GM08714 (cell line): ENCODE data around the gene BCLAF1.

ENCODE experiments used
- H3K4me3 ChIP-seq: fragments of 200-500 bp; sonication (Bioruptor generic); 2 replicates; pipeline ENCODE4 v1.5.1; 2014; ENCODE audit warnings: mild to moderate bottlenecking, low read length, inconsistent platforms
- ZNF274 ChIP-seq: IDR thresholded peaks from 2 replicates; pipeline ENCODE4 v1.6.1; 2012; ENCODE audit warnings: mild to moderate bottlenecking, low read depth, low read length

The BCLAF1 gene

DNA sequence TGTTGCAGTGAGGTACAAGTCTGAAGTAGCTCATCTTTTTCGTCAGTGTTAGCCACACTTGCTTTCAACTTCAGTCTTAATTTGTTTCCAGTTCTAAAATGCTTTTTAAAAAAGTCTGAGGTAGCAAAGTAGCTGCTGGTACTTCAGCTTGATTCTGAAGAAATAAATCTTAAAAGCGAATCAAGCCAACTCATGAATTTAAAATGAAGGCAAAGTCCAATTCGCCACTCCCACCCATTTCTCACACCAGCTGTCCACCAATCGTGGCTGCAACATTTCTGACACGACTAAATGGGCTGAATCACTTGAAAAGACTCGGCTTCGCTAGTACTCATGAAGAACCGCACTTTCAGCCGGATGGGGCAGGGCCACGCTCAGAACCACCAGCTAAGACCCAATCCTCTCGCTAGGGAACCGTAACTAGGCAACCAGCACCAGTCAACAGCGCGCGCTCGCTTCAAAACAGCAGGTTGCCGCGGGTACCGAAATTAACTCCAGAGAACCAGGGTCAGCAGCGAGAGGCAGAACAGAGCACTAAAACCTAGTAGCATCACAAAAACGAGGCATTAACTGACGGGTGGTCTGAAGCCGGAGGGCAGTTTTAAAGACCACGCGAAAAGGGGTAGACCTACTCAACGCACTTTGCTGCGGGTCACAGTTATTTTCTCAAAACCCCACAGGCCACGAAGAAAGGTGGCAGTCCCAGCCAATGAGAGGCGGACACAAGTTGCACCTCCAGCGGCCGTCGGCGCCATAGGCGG, 900 bp downstream of the BCLAF1 start:
- H3K4me3 ChIP-seq = peak overlapping the region; percentile 89
- TF ChIP-seq ZNF274 = no peak

DNA sequence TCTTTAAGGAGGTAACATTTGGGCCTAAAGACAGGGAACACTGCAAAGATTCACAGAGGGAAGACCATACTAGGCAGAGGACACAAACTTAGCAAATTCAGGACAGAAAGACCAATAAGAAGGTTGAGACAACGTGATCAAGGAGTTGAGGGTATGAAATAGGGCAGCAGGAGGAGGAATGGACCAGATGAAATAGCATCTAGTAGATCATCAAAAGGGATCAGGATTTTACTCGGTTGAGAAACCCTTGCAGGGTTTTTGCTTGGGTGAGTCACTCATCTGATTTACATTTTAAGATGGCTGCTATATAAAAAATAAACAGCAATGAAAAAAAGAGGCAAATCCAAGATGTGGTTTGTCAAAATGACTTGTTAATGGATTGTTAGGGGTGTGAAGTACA, 4.7 kb downstream of the BCLAF1 start:
- 0 out of 2 replicates have a peak overlapping the region, but pooled peaks have one; percentile 29 for H3K4me3 ChIP-seq
- no peak for TF ChIP-seq ZNF274

DNA sequence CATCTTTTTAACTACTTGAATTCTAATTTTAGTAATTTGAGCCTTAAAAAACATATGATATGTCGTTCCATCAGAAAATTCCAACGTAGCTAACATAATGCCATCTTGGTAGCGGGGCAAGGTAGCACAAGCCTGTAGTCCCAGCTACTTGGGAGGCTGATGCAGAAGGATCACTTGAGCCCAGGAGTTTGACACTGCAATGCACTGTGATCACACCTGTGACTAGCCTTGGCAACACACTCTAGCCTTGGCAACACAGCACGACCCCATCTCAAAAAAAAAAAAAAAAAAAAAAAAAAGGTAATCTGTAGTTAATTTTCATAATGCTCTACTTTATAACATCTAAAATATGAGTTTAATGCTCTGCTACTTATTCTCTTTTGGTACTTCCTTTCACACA, 6.7 kb downstream of the BCLAF1 start:
- H3K4me3 ChIP-seq = peak overlapping the region; percentile 28

DNA sequence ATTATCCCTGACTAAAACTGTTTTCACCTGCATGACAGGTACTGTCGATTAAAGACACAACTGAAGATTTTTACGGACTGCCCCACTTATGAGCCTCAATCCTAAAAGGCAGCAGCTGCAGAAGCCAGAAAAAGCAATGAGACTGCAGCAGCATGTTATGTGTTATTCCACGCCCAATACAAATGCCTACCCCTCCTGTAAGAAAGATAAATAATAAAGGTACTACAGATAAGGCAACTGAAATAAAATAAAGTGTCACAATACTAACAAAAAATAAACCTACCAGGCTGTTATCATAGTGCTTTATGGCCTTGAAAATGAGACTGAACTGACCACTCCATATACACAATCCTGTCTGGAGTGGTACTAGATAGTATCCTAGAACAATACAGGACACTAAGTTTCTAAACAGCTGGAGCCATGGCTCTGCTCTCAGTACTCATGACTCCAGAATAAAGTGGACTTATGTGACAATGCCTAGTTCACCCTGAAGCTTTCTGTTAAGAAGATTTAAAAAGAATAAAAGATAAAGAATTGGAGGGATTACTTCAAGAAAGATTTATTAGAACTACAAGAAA, 9.5 kb downstream of the BCLAF1 start:
- TF ChIP-seq ZNF274 = no peak
- no peak overlapping the region for H3K4me3 ChIP-seq

More for the DNA sequence above, 6.7 kb downstream of the BCLAF1 start:
- no peak for TF ChIP-seq ZNF274

DNA sequence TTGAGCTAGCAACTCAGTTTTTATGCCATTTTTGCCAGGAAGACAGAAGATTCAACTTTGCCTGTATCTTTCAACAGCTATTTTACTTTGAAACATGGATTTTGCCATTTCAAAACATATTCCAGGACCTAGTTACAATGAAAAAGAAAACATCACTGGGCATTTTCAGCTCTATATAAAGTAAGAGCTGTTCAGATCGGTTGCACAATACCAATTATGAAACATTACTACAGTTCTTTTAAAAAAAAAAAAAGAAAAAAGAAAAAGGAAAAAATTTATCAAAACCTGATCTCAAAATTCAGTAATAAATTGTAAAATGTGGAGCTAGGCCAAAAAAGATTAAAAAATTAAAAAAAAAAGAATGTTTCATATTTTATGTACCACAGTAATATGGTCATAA, 15.6 kb downstream of the BCLAF1 start:
- no peak for TF ChIP-seq ZNF274
- no peak overlapping the region for H3K4me3 ChIP-seq

DNA sequence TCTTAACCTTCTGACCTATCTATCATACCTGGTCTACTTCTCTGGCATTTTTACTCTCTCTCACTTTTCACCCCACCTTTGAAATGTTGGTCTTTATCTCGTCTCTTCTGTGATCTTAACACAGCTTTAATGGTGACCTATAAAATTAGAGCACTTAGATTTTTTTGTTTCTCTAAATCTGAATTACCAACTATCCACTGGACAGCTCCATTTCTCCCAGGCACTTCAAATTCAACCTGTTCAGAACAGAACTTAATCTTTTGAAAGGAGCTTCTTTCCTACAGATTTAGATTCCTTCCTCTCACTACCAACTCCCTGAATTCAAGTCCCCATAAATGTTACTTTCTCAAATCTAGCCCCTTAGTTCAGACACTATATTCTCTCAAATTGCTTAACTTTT, 24.5 kb downstream of the BCLAF1 start:
- no peak for TF ChIP-seq ZNF274
- no peak overlapping the region for H3K4me3 ChIP-seq

DNA sequence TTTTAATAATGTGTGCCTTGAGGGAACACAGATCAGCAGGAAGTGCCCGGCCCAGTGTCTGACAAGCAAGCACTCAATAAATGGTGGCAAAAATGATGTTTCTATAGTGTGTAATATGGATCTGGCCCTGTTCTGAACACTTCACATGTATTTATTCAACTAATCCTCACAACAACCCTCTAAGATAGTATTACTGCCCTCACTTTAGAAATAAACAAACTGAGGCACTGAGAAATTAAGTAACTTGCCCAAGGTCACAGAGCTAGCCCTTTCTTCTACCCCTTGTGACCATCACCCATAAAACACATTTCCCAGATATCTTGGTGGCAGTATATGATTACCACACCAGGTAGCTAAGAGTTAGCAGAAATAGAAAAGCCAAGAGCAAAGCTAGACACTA, 26.7 kb downstream of the BCLAF1 start:
- no peak for TF ChIP-seq ZNF274

DNA sequence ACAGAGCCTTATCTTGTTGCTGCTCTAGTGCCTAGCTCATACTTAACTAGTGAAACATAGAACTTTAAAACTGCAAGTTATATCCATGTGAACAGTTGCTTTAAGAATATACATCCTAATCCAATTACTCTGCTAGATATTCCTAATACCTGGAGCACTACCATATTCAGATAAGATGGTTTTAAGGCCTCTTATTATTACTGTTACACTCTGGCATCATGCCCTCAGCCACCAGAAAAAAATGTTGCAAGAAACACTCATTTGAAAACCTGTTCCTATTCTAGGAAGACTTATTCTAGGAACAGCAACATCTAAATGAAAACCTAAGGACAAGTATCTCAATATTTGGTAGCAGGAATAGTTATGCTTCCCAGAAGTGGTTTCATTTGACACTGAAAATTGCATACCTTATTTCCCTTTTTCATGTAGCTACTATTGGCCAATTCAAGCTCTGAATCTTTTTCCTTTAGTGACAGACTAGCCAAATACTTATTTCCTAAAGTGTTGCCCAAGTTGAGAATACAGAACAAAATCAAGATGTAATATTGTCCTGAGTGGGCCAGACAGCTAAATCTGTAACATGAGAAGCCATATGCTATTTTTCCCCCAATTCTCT, 34.7 kb downstream of the BCLAF1 start:
- no peak for TF ChIP-seq ZNF274
- no peak overlapping the region for H3K4me3 ChIP-seq

More for the DNA sequence above, 26.7 kb downstream of the BCLAF1 start:
- H3K4me3 ChIP-seq = no peak overlapping the region

DNA sequence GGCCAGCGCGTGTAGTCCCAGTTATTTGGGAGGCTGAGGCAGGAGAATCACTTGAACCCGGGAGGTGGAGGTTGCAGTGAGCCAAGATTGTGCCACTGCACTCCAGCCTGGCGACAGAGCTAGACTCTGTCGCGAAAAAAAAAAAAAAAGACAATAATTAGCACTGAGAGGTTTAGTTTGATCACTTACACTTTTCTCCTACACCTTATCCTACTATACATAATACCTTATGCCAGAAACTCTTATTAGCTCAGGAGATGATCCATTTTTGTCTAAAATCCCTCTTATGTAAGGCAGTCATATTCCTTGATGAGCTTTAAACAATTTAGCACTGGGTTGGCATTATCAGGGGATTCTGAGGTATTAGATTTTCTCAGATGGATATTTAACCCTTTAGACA, 35.9 kb downstream of the BCLAF1 start:
- no peak for TF ChIP-seq ZNF274
- no peak overlapping the region for H3K4me3 ChIP-seq

DNA sequence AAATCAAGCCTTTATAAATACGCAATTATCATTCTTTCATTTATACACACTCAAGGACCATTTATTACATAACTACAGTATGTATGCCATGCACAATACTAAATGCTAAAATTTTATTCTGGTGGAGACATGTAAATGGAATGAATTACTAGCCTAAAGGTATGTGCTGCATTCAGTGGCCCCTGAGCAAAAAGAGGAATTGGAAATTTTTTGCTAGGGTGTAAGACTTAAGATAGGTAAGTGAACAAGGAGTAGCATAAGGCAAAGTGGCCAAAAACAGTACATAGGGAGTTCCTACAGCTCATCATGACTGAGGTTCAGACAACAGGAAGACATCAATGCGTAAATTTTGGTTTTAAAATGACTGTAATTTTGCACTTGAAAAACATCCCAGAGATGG, 37.2 kb downstream of the BCLAF1 start:
- no peak for TF ChIP-seq ZNF274
- H3K4me3 ChIP-seq = no peak overlapping the region

DNA sequence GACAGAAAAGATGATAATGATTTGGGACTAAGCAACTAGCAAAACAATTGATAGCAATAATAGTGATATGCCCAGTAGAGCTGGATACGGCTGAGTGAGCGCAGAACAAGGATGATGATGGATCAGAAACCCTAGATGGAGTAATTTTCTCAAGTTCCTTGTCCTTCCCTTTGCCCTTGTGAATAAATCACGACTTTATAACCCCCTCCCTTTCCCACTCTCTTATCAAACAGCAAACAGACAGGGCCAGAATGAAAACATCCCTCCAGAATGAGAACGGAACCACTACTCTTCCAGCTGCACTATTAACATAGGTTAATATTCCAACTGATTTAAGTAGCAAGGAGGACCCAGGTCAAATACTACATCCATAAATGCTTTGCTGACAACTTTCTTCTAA, 38.3 kb downstream of the BCLAF1 start:
- no peak for TF ChIP-seq ZNF274
- H3K4me3 ChIP-seq = no peak overlapping the region

DNA sequence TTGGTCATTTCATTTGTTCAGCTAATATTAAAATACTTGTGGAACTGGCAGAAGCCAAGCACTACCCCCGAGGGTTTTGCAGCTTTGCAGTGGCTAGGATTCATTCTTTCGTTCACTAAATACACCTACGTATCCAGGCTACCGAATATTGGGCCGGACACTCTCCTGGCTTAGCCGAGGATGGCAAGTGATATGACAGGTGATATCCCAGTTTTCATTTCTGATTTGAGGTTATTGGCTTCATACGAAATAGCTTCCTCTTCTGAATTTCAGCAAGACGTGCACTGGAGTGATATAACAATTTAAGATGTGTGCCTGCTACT, 39.0 kb downstream of the BCLAF1 start:
- TF ChIP-seq ZNF274 = no peak
- peak overlapping the region; percentile 88 for H3K4me3 ChIP-seq

DNA sequence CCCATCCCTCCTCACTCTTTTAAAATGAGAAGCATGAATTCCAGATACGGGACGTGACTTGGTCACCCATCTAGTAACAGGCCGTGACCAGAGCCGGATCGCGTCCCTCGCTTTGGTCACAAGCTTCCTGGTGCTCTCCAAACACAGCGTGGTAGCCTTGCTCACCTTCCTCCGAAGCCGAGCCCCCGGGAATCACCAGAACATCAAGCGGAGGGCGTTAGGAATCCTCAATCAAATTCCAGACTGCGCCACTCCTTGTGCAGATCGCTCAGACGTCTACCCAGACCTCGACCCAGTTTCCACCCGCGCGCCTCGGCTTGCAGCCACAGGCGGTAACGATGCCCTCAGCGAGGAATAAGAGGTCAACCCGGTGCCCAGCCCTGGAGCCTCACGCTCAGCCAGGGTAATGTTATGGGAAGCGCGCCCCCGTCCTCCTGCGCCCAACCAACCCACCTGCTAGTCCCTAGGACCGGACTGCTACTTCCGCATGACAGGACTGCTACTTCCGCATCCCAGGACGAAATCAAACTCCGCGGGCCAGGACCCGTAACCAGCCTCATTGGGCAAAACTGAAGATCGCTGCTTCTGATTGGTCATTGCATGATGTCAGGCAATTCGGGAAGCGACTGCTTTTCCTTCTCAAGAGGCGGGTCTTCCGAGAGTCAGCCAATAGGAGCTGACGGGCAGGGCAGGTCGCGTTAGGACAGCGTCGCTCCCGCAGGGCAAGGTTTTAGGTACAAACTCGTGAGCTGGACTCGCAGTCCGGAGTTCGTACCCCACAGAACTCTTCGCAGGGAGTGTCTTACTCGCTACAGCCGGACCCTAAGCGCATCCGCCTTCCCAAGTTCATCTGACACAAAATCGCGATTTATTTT, 39.6 kb downstream of the BCLAF1 start, which contains the start of gene MTFR2:
MTFR2 (minus strand) TSS at position 501 of the 875 bp plus-strand sequence. CDS start 1,212 bp downstream, outside the sequence.
- peak within 1 kb of the TSS; percentile 88 for H3K4me3 ChIP-seq
- TF ChIP-seq ZNF274 = no peak

DNA sequence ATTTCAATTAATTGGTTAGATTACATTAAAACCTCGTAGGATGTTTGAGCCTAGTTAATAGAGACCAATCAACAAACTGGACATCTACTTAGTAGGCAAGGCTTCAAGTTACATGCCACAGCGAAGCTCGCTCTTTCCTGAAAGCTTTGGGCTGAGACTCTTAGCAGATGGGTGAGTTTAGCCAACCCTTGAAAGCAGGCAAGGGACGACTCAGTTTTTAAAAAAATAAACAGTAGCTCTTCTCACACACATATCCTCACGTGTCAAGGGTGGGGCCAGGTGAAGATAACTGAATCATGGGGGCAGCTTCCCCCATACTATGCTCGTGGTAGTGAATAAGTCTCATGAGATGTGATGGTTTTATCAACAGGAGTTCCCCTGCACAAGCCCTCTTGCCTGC, 40.3 kb downstream of the BCLAF1 start:
- peak overlapping the region; percentile 86 for H3K4me3 ChIP-seq
- no peak for TF ChIP-seq ZNF274
